Islet of Langerhans (tissue), 1 donor: Measurements from ENCODE around the gene FNIP1.
"Not testable (repeated sequence)": the region's sequence is repeated elsewhere in the genome, so short reads cannot be mapped to it uniquely, and the experiment has no call there.

Source experiments
- FAIRE-seq: peaks from one replicate; lab custom pipeline; 2011; peaks lifted over from hg19 to GRCh38; lab: Jason Lieb, UNC

FNIP1 gene

DNA sequence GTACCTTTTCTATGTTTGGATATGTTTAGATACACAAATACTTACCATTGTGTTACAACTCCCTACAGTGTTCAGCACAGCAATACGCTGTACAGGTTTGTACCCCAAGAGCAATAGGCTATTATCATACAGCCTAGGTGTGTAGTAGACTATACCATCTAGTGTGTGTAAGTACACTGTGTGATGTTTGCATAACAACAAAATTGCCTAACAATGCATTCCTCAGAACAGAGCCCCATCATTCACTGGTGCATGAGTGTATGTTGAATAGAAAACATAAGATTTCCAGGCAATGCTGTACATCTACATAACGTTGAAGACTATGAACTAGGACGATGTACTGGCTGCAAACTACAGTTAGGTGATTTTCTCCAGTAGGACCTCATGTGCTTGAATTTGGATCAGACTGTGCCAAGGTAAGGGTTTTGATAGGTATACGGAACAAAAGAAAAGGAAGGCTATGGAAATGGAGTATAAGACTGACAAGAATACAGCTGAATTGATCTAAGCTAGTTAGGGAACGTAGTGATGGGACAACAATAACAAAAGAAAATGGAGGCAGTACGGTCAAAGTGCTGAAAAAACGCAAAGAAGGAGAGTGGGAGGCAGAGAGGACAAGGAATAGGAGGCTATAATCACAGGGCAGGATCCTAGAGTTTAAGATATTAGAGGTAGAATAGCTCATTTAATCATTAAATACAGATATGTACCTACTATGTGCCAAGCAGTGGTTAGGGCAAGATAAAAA is 46.9 kb downstream of the FNIP1 start:
- no peak for FAIRE-seq

DNA sequence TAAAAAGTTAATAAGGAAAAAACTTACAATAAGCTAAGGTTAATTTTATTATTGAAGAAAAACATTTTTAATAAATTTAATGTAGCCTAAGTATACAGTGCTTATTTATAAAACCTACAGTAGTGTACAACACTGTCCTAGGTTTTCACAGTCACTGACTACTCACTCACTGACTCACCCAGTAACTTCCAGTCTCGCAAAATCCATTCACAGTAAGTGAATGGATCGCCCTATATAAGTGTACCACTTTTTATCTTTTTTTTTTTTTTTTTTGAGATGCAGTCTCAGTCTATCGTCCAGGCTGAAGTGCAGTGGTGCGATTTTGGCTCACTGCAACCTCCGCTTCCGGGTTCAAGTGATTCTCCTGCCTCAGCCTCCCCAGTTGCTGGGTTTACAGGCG is 47.7 kb downstream of the FNIP1 start:
- peak; percentile 43 for FAIRE-seq

DNA sequence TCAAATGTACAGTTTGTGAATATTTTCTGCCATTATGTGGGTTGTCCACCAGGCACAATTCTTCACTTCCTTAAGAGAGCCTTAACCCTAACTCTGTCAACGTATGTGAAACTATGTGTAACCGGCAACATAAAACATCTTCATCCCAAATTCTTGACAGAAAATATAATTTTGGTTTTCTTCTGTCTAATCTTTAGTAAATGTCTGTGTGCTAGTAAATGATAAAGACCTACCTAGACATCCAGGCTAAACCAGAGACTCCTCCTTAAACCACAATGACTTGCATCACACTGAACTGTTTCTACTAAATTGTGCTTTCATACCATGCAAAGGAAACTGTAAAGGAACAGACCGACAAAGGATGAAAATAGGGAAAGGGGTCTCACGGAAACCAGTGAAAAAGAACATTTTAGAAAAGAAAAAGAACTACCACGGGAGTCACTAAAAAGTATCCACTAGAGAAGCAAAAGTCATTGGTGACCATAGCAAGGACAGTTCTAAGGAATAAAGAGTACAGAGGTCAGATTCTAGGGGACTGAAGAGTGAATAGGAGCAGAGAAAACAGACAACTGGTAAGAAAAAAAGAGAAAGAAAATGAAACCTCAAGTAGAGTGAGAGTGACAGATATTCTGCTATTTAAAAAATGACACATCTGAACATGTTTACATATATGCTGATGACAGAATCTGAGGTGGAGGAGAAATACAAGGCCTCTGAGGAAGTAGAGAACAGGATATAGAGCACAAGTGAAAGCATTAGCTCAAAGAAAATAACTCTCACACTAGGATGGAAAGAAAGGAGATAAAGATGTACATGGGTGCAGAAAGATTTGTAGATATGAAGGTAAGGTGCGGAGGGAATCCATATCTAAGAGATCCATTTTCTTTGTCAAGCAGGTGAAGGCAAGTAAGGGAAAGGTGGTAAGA is 49.4 kb downstream of the FNIP1 start:
- no peak for FAIRE-seq

DNA sequence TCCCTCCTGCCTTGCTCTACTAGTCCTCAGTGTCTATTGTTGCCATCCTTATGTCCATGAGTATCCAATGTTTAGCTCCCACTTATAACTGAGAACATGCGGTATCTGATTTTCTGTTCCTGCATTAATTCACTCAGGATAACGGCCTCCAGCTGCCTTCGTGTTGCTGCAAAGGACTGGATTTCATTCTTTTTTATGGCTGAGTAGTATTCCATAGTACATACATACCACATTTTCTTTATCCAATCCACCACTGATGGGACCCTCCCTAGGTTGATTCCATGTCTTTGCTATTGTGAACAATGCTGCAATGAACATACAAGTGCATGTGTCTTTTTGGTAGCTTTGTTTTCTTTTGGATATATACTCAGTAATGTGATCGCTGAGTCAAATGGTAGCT is 50.4 kb downstream of the FNIP1 start:
- no peak for FAIRE-seq

DNA sequence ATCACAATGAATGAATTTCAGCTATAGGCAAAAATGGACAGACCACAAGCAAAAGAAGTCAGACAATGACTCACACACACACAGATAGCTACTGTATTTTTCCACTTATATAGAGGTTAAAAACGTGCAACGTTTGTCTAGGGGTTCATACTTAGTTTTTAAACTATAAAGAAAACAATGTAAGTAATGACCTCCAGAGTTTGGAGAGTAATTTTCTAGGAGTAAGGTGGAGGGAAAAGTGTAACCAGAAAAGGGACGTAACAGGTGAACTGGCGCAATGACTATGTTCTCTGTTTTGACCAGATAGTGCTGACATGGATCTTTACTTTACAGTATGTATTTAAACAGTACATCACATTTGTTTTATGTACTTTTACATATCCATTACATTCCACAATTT is 51.1 kb downstream of the FNIP1 start:
- no peak for FAIRE-seq

DNA sequence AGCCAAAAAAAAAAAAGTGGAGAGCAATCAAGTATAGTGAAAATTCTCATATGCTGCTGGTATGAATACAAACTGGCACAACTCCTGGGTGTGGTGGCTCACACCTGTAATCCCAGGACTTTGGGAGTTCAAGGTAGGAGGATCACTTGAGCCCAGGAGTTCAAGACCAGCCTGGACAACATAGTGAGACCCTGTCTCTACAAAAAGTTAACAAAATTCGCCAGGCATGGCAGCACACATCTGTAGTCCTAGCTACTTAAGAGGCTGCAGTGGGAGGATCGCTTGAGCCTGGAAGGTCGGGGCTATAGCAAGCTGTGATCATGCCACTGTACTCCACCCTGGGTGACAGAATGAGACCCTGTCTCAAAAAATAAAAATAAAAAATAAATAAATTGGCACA is 51.7 kb downstream of the FNIP1 start:
- no peak for FAIRE-seq

DNA sequence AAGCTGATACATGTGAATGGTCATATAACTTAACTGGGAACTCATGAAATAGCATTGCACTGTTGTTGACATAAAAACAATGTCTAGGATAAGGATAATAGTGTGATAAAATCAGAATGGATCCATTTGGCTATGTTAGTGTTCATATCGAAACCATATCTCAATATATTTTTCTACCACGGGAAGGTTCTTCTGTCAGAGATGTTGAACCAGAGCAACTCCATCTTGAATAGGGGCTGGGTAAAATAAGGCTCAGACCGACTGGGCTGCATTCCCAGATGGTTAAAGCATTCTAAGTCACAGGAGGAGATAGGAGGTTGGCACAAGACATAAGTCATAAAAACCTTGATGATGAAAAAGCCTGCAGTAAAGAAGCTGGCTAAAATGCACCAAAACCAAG is 56.3 kb downstream of the FNIP1 start:
- no peak for FAIRE-seq

DNA sequence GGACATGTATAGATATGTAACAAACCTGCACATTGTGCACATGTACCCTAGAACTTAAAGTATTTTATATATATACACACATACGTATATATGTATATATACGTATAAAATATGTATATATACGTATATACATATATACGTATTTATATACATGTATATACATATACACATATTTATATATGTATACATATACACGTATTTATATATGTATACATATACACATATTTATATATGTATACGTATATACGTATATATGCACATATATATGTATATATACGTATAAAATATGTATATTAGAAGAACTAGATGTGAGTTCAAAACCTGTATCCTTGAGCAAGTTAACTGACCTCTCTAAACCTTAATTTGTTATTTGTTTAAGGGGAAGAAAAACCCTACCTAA is 61.4 kb downstream of the FNIP1 start:
- no peak for FAIRE-seq

DNA sequence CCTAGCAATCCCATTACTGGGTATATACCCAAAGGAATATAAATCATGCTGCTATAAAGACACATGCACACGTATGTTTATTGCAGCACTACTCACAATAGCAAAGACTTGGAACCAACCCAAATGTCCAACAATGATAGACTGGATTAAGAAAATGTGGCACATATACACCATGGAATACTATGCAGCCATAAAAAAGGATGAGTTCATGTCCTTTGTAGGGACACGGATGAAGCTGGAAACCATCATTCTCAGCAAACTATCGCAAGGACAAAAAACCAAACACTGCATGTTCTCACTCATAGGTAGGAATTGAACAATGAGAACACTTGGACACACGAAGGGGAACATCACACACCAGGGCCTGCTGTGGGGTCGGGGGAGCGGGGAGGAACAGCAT is 61.9 kb downstream of the FNIP1 start:
- FAIRE-seq: not testable (repeated sequence)

DNA sequence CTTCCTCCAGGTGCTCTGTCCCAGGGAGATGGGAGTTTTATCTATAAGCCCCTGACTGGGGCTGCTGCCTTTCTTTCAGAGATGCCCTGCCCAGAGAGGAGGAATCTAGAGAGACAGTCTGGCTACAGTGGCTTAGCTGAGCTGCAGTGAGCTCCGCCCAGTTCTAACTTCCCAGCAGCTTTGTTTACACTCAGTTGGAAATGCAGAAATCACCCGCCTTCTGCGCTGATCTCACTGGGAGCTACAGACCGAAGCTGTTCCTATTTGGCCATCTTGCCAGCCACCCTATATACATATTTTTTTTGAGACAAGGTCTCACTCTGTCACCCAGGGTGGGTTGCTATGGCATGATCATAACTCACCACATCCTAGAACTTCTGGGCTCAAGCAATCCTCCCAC is 67.5 kb downstream of the FNIP1 start:
- FAIRE-seq: not testable (repeated sequence)

DNA sequence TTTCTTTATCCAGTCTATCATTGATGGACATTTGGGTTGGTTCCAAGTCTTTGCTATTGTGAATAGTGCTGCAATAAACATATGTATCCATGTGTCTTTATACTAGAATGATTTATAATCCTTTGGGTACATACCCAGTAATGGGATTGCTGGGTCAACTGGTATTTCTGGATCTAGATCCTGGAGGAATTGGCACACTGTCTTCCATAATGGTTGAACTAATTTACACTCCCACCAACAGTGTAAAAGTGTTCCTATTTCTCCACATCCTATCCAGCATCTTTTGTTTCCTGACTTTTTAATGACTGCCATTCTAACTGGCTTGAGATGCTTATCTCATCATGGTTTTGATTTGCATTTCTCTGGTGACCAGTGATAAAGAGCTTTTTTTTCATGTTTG is 72.7 kb downstream of the FNIP1 start:
- not testable (repeated sequence) for FAIRE-seq

DNA sequence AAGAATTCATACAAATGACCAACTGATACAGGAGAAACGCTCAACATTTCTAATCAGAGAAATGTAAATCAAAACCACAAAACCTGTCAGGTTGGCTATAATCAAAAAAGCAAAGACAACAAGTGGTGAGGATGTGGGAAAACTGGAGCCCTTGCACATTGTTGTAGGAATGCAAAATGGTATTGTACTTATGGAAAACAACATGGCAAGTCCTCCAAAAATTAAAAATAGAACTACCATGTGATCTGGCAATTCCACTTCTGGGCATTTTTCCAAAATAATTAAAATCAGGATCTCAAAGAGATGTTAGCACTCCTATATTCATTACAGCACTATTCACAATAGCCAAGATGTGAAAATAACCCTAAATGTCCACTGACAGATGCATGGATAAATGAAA is 76.1 kb downstream of the FNIP1 start:
- FAIRE-seq: no peak

DNA sequence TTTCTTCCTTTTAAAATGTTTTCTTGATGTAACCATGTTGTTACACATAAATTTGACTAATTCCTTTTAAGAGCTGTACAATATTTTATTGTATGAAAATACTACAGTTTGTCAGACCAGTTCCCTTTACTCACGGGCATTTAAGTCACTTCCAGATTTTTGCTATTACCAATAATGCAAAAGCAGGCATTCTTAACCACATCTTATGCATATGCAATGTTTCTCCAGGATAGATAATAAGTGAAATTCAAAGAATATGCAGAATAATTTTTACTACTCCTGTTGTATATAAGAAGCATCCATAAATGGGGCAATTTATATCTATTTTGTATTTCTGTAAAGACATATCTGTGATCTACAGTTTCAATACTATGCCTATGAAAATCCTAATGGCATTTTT is 77.3 kb downstream of the FNIP1 start:
- peak; percentile 47 for FAIRE-seq

DNA sequence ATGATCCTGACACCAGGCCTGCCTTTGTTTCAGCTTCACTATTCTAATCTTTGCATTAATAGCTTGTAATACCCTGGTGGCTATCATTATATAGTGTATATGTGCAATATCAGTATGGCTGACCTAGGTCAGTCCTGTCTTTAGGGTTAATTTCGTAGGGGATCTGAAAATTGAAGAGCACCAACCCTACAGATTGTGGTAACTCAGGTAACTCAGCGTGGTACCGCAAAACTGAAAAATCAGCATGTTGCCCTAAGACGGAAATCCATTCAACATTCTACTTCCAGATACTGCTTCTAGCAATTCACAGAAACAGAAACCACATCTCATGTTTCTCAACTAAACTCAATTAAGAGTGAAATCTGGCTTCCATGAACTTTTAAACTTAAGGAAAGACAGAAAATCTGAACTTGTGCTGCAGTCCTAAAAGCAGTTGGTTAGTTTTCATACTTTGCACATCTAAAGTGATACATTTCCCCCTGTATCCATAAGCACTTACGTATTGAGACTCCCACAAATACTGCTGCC is 78.3 kb downstream of the FNIP1 start:
- FAIRE-seq: no peak

DNA sequence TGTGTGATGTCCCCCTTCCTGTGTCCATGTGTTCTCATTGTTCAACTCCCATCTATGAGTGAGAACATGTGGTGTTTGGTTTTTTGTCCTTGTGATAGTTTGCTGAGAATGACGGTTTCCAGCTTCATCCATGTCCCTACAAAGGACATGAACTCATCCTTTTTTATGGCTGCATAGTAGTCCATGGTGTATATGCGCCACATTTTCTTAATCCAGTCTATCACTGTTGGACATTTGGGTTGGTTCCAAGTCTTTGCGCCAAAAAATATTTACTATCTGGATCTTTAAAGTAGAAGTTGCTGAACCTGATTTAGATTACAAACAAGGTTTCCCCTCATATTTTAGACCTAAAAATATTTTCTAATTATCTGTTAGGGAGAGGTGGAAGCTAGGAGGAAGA is 79.7 kb downstream of the FNIP1 start:
- FAIRE-seq: not testable (repeated sequence)

DNA sequence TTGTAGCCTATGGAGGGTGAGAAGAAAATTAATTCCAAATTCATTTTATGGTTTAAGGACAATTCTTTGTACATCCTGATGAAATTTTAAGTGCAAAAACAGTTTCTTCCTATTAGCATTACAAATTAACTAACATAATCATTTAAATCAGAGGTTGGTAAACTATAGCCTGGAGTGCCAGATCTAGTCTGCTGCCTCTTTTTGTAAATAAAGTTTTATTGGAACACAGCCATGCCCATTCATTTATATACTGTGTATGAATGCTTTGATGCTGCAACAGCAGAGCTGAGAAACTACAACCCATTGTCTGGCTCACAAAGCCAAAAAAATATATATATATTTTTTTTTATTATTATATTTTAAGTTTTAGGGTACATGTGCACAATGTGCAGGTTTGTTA is 80.2 kb downstream of the FNIP1 start:
- FAIRE-seq: no peak

DNA sequence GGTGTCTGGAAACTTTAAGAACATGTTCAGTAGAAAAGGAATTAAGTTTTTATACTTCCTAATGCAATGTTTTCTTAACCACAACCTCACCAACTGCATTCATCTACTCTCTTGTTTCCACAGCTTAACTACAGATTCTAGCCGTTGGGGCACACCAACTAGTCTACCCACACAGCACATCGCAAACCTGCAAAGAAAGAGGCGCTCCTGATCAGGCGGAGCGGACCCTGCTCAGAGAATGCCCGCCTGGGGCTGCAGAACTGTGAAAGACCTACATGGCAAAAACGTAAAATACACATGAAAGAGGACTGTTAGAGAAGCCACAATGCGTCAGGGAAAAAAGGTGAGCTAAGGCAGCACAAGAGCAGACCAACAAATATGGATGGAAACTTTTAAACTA is 86.4 kb downstream of the FNIP1 start:
- FAIRE-seq: no peak

DNA sequence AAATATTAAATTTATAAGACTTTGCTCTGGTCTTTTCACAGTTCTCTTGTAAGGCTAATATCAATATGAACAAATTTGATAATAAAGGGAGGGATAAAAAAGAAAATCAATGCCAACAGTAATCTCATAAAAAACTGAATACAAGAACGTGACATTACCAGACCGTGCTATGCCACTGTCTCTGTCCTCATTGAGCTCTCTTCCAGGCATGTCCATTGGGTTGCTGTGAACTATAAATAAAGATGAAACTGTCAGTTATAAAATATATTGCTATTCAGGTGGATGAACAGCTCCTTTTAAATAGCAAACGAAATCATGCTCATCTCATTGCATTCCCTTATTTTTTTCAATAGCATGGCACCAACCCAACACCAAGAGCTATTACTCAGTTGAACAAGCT is 87.8 kb downstream of the FNIP1 start:
- FAIRE-seq: no peak

DNA sequence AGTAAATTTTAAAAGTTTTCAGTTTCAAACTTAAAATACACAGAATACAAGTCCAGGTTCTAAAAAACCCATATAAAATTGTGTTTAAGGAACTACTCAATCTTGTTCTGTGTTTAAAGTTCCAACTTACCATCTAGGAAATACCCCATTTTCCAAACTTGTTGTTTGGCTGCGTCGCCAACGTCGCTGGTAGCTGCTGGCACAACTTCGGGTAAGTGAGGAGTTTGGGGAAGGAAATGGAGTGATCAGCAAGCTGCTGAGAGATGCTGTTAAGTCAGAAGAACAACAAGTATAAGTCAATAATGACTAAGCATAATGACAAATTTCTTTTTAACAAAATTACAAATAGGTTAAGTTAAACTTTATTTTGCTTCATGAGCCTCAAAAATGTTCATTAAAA is 90.5 kb downstream of the FNIP1 start:
- no peak for FAIRE-seq

DNA sequence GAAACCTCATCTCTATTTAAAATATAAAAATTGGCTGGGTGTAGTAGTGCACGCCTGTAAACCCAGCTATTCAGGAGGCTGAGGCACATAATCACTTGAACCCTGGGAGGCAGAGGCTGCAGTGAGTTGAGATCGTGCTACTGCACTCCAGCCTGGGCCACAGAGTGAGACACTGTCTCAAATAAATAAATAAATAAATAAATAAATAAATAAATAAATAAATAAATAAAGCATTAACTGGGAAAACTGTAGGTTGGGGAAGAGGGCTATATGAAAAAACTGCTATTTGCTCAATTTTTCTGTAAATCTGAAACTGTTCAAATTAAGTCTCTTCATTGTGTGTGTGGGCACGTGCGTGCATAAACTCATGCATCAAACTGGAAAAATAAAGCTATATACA is 101.9 kb downstream of the FNIP1 start:
- FAIRE-seq: no peak

DNA sequence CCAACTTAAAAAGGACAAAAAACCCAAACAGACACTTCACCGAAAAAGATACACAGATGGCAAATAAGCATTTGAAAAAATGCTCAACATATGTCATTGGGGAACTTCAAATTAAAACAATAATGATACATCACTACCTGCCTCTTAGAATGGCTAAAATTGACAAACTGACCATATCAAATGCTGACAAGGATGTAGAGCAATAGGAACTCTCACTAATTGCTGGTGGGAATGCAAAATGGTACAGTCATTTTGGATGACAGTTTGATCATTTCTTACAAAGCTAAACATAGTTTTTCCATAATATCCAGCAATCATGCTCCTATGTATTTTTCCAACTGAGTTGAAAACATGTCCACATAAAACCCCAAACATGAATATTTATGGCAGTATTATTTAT is 102.9 kb downstream of the FNIP1 start:
- FAIRE-seq: no peak

DNA sequence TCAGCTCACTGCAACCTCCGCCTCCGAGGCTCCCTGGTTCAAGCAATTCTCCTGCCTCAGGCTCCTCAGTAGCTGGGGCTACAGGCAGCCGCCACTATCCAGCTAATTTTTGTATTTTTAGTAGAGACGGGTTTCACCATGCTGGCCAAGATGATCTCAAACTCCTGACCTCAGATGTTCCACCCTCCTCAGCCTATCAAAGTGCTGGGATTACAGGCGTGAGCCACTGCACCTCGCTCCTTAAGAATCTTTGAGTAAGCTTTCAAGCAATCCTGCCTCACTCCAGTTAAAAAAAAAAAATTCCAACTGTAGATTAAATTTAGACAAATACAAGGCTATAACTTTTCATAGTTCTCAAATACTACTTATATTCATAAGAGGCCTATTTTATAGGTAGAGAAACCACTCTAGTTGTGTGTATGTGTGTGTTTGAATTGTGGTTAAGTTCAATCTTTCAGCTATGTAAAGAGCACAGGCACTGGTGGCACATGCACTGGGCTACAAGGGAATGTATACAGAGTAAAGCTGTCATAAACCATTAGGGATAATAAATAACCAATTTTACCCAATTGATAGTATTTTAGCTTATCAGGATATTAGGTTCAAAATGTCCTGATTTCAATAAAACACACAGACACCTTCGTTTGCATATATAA is 111.2 kb downstream of the FNIP1 start:
- no peak for FAIRE-seq

DNA sequence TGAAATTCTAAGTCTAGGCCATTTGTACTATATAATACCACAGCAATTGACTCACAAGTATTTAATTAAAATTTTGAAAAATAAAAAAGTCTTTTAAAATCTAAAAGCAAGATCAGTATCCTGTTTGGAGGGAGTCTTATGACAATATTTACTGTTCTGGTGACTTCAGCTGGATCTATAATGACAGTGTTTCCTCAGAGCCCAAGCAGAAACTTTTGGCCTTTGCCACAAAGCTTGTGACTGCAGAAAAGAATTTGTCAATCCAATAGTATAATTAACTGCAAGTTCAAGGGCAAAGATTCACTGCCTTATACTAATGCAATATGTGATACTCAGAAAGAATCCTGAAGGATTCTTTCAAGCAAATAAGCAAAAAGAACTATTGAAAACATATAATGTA is 112.2 kb downstream of the FNIP1 start:
- no peak for FAIRE-seq
